Activated CD8-positive, alpha-beta memory T cell treated with anti-CD3 and anti-CD28 coated beads, Interleukin-2, amount 50 U/mL, for 48 hours (primary cell): ENCODE data around the gene MAOA.
"Not testable (repeated sequence)": the region's sequence is repeated elsewhere in the genome, so short reads cannot be mapped to it uniquely, and the experiment has no call there.

ENCODE experiments used
- DNase-seq: peaks from one replicate; pipeline ENCODE4 v3.0.0-alpha.2; 2020

The MAOA gene

DNA sequence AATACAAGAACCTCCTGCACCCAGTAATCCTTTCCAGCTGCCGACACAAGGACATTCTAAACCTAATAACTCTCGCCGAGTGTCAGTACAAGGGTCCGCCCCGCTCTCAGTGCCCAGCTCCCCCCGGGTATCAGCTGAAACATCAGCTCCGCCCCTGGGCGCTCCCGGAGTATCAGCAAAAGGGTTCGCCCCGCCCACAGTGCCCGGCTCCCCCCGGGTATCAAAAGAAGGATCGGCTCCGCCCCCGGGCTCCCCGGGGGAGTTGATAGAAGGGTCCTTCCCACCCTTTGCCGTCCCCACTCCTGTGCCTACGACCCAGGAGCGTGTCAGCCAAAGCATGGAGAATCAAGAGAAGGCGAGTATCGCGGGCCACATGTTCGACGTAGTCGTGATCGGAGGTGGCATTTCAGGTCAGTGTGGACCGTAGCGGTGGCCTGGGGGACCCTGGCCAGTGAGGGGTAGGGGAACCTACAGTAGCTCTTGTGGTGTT is at the start of gene MAOA:
Gene MAOA (plus strand): TSS at position 295 of the 490 bp plus-strand sequence. CDS start 43 bp downstream, at position 338.
- DNase-seq = peak; percentile 62

DNA sequence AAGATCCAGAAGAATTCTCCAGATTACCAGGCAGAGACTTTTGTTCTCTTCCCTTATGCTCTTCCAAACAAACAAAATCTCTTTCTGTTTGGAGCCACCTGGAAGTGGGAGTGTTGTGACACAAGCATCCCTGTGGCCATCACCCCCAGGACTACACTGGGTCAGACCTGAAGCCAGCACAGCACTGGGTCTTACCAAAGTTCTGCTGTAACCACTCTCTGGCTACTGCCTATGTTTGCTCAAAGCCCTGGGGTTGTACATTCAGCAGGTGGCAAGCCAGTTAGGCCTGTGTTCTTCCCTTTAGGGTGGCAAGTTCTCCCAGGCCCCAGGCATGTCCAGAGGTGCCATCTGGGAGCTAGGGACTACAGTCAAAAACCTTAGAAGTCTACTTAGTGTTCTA is 43.7 kb upstream of the MAOA start:
- DNase-seq = no peak

- no peak for DNase-seq
These were observed 40.4 kb upstream of the MAOA start for GRCh38 chrX:43615660-43616059.

DNA sequence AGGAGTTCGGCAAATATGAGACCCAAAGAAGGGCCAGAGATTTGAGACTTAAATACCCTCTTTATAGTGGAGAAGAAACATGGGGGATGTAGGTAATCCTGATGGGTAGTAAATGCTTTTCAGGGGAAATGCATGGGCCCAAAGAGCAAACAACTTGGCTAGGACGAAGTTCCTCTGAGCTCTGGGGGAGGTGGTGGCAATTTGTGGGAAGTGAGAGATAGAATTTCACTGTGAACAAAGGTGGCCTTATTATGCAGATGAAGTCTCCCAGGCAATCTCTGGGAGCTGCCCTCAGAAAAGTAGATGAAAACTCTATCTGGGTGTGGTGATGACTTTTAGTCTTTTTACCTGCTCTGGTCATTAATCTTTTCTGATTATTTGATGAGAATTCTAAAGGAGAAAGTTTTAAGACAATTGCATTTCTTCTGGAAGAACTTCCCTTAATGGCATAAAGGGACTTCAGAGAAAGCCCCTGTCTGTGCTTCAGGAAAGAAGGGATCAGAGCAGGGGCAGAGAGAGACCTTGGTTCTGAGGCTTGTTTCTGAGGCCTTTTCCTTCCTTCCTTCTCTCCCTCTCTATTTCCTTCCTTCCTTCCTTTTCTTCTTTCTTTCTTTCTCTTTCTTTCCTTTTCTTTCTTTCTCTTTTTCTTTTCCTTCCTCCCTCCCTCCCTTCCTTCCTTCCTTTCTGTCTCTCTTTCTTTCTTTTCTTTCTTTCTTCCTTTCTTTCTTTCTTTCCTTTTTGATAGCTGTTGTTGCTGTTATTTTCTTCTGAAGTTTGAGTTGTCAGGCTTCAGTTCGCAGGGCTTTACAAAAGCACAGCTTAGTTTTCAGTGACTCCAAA is 37.5 kb upstream of the MAOA start:
- no peak for DNase-seq

GRCh38 chrX:43619861-43620260 is 36.2 kb upstream of the MAOA start:
- not testable (repeated sequence) for DNase-seq

- DNase-seq = no peak
These were observed 29.0 kb upstream of the MAOA start for GRCh38 chrX:43627147-43627546.

DNA sequence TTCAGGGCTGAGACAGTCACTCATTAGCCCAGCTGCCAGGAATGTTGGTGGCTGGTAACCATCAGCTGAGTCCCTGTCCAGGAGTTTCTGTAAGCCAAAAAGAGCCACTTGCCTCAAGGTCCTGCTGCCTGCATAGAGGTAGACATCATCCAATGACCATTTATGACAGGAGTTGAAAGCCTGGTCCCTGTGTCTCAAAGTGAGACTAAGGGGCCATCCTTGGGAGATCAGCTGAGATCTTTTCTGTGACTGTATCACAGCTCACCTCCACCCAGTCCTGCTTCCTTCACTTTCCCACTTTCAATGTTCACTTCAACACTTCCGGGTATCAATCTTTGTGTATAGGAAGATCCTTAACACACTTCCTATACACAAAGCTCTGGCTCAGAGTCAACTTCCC is 28.4 kb upstream of the MAOA start:
- no peak for DNase-seq

DNA sequence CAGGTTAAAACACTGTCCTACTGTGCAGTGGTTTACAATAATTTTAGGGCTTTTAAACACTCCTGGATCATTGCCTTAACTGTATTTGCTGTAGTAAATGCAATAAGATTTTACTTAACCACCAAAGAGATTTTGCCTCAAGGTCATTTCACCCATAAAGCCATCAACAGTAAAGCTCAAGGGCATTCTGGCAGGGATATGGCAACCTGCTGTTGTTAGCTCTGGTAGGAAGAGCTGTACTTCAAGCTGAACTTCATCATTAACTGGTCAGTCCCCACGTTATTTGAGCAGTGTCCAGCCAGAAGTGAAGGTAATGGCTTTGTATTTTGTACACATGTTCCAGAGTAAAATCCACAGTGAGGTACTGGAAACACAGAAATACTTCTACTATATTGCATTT is 26.9 kb upstream of the MAOA start:
- no peak for DNase-seq

DNA sequence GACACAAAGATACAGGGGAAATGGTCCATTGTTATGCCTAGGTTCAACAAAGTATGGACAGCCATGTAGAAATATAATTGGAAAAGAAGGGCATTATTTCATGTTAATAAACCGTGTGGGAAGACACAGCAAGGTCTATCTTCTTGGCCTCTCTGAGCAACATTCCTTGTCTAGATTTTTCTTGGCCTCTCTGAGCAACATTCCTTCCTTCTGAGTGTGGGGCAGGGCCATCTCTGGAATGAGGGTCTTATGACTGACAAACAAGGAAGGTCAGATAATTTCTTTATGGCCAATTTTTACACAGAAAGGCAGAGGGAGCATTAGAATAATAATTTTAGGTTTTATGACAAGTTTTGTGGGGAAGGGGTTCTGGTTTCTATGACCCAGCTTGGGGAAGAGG is 24.3 kb upstream of the MAOA start:
- DNase-seq = no peak

GRCh38 chrX:43633081-43633480 is 23.0 kb upstream of the MAOA start:
- DNase-seq = no peak

DNA sequence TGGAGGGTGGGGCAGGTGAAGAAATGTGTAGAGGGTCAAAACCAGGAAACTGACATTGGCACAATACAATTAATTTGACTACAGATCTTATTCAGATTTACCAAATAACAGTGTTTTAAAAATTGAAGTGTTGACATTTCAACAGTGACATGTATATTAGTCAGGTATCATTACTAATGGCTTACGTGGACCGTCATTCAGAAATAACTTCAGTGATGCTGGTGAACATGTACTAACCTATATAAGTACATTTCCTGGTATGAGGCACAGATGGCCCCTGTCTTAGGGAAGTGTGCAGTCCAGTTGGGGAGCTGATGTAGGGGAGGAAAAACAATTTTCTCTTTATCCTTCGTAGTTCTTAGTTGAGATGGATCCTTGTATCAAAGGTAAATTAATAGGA is 22.3 kb upstream of the MAOA start:
- DNase-seq = no peak

- DNase-seq = no peak
These were observed 15.6 kb upstream of the MAOA start for GRCh38 chrX:43640482-43640881.

- no peak for DNase-seq
These were observed 14.4 kb upstream of the MAOA start for GRCh38 chrX:43641691-43642090.

GRCh38 chrX:43643201-43643600 is 12.9 kb upstream of the MAOA start:
- DNase-seq = no peak

DNA sequence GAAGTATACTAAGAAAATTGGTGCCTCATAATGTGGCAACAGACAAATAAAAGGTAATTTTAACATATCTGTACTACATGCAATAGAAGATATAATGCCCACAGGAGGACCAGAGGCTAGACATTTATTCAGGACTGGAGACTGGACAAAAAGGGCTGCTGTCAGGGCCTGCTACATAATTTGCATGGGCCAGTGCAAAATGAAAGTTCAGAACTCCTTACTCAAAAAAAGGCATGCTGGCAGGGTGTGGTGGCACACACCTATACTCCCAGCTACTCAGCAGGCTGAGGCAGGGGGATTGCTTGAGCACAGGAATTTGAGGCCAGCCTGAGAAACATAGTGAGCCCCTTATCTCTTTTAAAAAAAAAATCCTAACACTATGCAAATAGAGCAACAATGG is 12.4 kb upstream of the MAOA start:
- DNase-seq = no peak

- no peak for DNase-seq
These were observed 11.9 kb upstream of the MAOA start for GRCh38 chrX:43644124-43644701.

DNA sequence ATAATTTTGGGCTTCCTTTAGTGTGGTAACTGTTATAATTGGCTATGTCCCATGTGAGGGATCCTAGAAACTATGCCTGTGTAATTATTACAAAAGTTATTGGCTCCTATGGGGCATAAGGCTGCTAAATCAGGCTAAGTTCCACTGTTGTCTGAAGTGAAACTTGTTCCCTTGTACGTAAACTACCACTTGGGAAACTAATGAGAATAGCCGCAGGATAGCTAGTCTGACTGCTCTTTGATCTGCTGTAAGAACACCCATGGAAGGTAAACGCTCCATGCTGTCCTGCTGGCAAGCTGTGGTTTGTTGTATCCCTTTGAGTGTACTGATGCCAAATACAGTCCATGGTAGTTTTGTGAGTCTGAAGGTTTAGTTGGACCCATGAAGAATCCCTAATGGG is 9.3 kb upstream of the MAOA start:
- no peak for DNase-seq

- DNase-seq = peak; percentile 87
These were observed 1.5 kb upstream of the MAOA start for GRCh38 chrX:43654431-43655150.

- DNase-seq = peak; percentile 58
These were observed 721 bp upstream of the MAOA start for GRCh38 chrX:43655151-43656004.

GRCh38 chrX:43657671-43658070 is 1.6 kb downstream of the MAOA start:
- DNase-seq = no peak

GRCh38 chrX:43661521-43662240 is 5.6 kb downstream of the MAOA start:
- no peak for DNase-seq

GRCh38 chrX:43663173-43663572 is 7.1 kb downstream of the MAOA start:
- no peak for DNase-seq
